Measurements from ENCODE around the gene GABRB2.

GABRB2 gene

DNA sequence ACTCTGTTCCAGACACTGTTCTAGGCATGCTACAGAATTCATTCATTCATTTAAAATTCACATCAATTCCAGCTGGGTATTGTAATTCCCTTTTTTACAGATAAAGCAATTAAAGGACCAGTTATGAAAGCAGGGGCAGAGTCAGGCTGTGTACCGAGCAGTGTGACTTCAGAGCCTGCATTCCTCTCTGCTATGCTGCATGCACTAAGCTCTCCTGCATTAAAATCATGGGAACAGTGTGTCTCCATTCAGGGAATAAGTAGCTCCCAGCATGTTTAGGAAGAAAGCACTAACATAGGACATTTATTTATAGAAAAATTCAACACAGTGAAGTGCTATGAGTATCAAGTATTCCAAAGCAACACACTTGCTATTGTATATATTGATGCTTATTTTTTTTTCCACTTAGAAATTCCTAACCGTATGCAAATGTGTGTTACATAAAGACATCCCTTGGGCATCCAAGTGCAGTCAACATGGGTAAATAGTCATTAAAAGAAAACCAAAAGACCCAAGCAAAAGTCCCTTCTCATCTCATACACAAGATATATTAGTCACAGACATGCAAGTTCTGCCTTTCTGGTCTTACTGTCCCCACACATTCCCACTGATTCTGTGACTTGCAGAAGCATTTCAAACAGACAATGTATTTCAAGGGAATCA is 173.7 kb downstream of the GABRB2 start:
- TF ChIP-seq, protein P1, sequence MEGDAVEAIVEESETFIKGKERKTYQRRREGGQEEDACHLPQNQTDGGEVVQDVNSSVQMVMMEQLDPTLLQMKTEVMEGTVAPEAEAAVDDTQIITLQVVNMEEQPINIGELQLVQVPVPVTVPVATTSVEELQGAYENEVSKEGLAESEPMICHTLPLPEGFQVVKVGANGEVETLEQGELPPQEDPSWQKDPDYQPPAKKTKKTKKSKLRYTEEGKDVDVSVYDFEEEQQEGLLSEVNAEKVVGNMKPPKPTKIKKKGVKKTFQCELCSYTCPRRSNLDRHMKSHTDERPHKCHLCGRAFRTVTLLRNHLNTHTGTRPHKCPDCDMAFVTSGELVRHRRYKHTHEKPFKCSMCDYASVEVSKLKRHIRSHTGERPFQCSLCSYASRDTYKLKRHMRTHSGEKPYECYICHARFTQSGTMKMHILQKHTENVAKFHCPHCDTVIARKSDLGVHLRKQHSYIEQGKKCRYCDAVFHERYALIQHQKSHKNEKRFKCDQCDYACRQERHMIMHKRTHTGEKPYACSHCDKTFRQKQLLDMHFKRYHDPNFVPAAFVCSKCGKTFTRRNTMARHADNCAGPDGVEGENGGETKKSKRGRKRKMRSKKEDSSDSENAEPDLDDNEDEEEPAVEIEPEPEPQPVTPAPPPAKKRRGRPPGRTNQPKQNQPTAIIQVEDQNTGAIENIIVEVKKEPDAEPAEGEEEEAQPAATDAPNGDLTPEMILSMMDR (IDR thresholded peaks at IDR 0.05; ENCODE audit: control insufficient read depth, insufficient read depth, low read depth, low read length, missing control alignments) = no peak
- DNase-seq (ENCODE audit: low read depth) = no peak

DNA sequence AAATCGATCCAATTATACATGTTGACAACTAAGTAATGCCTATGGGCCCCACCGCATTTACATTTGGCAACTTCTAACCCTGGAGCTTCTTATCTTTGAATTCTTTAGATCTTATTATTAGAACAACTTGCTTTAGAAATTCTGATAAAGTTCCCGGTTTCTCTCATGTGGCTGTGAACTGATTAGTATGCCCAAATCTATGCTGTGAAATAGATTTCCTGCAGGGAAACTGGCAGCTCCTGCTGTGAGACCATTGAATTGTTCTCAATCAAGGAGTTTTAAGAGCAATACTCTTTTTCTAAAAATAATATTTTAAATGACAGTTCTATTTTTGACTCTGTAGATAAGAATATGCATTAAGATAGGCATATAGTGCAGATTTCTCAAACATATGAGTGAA is 177.5 kb downstream of the GABRB2 start:
- no peak for DNase-seq (ENCODE audit: low read depth)
- H3K4me3 ChIP-seq (ENCODE audit: control insufficient read depth, low read depth, low read length) = no peak overlapping the region
- TF ChIP-seq, protein P1 (IDR thresholded peaks at IDR 0.05; ENCODE audit: control insufficient read depth, insufficient read depth, low read depth, low read length, missing control alignments) = no peak

More for the DNA sequence above, 173.7 kb downstream of the GABRB2 start:
- no peak overlapping the region for H3K4me3 ChIP-seq (ENCODE audit: control insufficient read depth, low read depth, low read length)

DNA sequence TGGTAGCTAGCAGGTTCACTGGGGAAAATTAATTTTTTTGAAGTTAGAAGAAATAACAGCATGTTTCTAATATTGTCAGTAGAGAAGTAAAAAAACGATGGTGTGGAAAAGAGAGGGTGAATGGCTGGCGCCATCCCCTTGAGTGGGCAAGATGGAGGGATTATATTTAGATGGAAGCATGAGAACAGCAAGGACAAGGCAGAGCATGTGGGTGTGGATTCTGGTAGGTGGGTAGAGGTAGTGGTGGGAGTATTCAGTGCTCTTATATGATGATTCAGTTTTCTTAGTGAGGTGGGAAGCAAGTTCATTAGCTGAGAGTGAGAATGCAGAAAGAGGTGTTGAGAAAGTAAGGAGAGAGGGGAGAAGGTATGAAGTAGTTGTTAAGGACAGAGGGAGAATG is 188.1 kb downstream of the GABRB2 start:
- TF ChIP-seq, protein P1 (IDR thresholded peaks at IDR 0.05; ENCODE audit: control insufficient read depth, insufficient read depth, low read depth, low read length, missing control alignments) = no peak
- no peak for DNase-seq (ENCODE audit: low read depth)
- H3K4me3 ChIP-seq (ENCODE audit: control insufficient read depth, low read depth, low read length) = no peak overlapping the region

DNA sequence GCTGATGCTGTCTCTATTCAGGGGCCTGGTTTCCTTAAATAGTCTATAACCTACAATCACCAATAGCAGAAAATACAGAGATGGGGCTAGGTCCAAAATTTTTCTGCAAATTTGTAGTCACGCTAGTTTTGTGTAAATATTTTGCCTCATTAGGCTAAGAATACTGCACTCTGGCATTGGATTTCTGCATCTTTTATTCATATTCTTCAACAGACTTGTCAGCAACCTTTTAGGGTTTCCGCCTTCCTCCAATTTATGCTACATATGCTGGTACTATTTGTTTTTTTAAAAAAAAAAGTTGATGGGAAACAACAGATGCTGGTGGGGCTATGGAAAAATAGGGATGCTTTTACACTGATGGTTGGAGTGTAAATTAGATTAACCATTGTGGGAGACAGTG is 202.3 kb downstream of the GABRB2 start:
- H3K4me3 ChIP-seq (ENCODE audit: control insufficient read depth, low read depth, low read length) = no peak overlapping the region
- no peak for DNase-seq (ENCODE audit: low read depth)
- TF ChIP-seq, protein P1 (IDR thresholded peaks at IDR 0.05; ENCODE audit: control insufficient read depth, insufficient read depth, low read depth, low read length, missing control alignments) = no peak

DNA sequence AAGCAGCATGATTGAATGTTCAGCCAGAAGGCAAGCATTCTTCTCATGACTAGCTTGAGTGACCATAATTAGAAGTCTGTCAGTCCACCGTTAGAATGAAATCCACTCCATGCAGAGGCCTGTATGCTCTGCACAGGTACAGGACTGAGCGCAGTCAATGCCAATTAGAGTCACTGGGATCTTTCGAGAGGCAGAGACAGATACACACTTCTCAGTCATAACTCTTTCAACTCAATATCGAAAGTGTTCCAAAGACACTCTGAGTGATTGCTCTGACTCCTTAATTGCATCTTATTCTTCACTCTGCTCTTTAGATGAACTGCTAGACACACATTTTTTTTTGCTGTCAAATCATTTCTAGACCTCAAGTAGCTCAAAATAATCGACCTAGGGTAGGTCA is 203.6 kb downstream of the GABRB2 start:
- TF ChIP-seq, protein P1 (IDR thresholded peaks at IDR 0.05; ENCODE audit: control insufficient read depth, insufficient read depth, low read depth, low read length, missing control alignments) = no peak
- H3K4me3 ChIP-seq (ENCODE audit: control insufficient read depth, low read depth, low read length) = no peak overlapping the region
- DNase-seq (ENCODE audit: low read depth) = no peak

DNA sequence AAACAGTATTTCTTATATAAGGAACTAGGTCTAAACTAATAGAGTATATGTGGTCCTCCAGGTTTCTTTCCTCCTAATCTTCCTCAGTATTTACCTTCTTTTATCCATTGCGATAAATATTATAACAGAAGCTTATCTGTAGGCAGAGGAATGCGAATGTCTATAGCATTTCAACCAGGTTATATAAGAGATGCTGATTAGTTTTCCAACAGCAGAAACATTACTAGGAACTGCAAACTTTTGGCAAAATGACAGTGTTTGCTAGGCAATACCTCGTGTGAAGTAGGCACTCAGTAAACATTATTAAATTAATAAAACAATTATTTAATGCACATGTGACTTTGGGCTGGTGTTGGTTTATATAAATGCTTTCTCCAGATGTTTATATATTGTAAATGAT is 206.5 kb downstream of the GABRB2 start:
- DNase-seq (ENCODE audit: low read depth) = no peak
- H3K4me3 ChIP-seq (ENCODE audit: control insufficient read depth, low read depth, low read length) = no peak overlapping the region
- TF ChIP-seq, protein P1 (IDR thresholded peaks at IDR 0.05; ENCODE audit: control insufficient read depth, insufficient read depth, low read depth, low read length, missing control alignments) = no peak
